UCSD-AML1 (cell line): Measurements from ENCODE around the gene ERCC4.

Experiments used
- DNase-seq: peaks from one replicate; lab custom pipeline; 2025; ENCODE audit not compliant: unreplicated experiment; lab: John Stamatoyannopoulos, UW

The ERCC4 gene

GRCh38 chr16:13909872-13910303 is 10.1 kb upstream of the ERCC4 start:
- no peak for DNase-seq

DNA sequence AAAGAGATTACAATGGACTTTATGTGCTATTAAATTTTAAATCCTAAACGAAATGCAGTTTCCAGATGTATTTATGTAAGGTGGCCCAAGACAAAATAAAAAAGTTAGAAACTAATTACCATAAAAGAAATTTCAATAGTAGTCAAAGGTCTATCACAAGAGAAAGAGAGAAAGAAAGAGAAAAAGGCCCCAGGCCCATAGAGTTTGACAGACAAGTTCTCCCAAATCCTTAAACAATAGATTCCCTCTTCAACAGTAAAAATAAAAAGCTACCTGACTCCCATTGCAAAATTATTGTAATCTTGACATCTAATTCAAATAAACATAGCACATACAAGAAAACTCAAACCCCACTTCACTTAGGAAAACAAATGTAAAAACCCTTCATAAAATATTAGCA is 8.6 kb upstream of the ERCC4 start:
- DNase-seq: no peak

DNA sequence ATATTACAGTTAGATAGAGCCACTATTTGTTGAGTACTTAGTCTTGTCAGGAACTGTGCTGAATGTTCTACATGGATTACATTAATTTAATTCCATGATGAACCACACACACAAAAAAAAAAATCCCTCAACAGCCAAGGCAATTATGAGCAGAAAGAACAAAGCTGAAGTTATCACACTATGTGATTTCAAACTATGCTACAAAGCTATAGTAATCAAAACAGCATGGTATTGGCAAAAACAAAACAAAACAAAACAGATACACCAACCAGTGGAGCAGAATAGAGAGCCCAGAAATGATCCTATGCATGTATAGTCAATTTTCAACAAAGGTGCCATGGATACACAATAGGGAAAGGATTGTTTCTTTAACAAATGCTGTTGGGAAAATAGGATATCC is 8.1 kb upstream of the ERCC4 start:
- no peak for DNase-seq

DNA sequence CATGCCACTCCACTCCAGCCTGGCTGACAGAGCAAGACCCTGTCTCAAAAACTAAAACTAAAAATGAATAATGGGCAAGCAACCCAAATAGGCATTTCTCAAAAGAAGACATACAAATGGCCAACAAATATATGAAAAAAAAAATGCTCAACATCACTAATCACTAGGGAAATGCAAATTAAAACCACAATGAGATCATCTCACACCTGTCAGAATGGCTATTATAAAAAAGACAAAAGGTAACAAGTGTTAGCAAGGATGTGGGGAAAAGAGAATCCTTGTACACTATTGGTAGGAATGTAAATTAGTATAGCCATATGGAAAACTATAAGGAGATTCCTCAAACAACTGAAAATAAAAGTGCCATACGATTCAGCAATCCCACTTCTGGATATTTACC is 7.1 kb upstream of the ERCC4 start:
- DNase-seq: no peak

DNA sequence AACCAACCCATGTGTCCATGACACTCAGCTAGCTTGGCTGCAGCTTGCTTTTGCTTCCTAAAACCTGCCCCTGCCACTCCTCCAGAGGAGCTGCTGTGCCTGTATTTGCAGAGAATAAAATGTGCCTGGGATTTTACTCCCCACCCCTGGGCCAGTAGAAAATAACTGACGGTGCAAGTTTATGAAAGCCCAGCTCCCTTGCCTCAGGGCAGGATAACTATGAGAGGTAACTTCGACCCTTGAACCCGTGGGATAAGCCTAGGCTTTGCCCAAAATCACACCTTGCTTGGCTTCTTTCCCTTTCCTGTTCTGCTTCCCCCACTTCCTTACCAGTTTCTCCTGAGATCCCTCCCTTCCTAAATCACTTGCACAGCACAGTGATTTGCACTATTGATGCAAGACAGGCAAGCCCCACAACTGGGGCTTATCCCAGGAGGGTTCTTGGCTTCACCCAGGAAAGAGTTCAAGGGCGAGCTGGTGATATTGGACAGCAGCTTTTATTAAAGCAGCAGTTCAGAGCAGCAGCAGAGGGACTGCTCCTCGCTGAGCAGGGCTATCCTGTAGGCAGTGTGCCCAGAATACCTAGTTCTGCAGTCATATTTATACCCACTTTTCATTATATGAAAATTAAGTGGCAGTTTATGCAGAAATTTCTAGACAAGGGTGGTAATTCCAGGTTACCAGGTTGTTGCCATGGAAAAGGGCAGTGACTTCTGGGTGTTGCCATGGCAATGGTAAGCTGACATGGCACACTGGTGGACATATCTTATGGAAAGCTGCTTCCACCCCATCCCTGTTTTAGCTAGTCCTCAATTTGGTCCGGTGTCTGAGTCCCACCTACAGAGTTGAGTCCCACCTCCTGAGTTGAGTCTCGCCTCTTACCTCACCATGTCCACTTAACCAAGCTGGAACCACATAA is 6.3 kb upstream of the ERCC4 start:
- no peak for DNase-seq

GRCh38 chr16:13915033-13915635 is 4.8 kb upstream of the ERCC4 start:
- no peak for DNase-seq

GRCh38 chr16:13919330-13919682 is 648 bp upstream of the ERCC4 start:
- DNase-seq: no peak

DNA sequence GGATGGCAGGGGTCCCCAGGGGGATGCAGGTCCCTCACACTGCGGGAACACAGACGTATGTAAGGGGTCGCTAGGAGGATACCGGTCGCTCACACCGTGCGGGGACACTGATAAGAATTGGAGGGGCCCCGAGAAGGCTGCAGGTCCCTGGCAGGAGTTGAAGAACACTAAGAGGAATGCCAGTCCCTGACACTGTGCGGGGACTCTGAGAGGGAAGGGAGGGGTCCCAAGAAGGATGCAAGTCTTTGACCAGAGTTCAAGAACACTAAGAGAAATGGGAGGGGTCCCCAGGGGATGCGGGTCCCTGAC is 510 bp downstream of the ERCC4 start:
- no peak for DNase-seq

GRCh38 chr16:13921328-13921727 is 1.4 kb downstream of the ERCC4 start:
- DNase-seq: no peak

DNA sequence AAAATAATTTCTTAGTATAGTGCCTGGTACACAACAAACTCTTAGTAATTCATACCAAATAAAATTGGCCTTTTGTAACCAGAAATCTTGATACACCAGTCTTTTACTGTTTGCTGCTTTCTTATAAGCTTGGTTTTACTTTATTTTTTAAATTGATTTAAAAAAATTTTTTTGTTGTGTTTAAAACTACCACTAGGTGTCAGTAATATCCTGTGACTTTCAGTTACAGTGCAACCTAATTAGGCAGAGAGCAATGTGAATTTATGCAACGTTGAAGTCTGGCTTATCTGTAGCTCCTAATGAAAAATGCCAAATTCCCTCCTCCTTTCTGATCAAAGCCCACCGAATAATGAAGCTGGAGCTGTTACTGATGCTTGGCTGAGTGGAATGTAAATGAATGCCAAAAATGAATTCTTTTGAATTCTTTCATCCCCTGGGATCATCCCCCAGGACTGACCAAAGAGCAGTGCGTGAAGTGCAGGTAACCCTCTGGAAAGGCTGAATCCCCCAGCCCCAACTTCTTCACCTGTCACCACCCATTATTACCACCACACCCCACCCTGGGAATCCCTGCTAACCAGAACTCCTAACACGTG is 3.8 kb downstream of the ERCC4 start:
- DNase-seq: no peak

DNA sequence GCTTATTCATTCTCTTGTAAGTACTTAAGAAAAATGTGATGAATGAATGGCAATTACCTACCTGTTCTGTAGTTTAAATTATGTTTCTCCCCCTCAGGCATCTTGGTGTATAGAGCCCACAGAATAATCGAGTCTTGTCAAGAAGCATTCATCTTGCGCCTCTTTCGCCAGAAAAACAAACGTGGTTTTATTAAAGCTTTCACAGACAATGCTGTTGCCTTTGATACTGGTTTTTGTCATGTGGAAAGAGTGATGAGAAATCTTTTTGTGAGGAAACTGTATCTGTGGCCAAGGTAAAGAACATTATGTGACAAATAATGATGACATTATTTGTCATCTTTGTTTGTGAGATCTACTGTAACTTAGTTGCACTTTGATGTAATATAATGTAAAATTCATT is 6.5 kb downstream of the ERCC4 start:
- DNase-seq: no peak

DNA sequence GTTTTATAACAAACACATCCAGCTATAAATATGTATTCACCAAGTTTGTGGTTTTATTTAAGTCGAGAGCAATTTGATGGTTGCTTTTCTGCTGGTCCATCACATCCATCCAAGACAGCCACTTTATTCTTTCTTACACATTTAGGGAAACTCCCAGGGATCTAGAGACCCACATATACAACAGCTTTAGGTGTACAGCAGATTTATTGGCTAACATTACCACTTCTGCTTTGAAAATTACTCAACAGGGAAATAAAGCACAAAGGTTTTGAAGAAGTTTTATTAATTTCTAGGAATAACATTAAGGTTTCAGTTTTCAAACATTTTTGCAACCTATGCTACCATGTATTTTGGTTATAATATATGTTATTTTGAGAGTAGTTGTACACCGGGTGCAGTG is 6.9 kb downstream of the ERCC4 start:
- DNase-seq: no peak

- no peak for DNase-seq
Observed at GRCh38 chr16:13928646-13929045, 8.7 kb downstream of the ERCC4 start.

DNA sequence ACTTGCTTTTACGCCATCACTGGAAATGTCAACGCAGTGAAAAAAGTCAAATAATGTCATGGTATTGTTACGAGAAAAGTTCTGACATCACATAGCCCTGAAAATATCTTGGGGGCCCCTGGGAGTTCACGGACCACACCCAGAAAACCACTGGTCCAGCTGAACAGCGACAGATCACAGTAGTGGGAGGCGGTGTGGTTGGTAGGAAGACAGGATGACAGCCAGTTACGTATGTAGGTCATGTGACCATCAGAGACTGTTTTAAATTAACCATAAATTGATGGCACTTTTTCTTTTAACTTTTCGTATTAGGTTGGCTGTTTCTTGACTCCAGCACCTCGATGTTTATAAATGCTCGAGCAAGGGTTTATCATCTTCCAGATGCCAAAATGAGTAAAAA is 11.9 kb downstream of the ERCC4 start:
- no peak for DNase-seq

- DNase-seq: no peak
Observed at GRCh38 chr16:13935408-13935807, 15.5 kb downstream of the ERCC4 start.

DNA sequence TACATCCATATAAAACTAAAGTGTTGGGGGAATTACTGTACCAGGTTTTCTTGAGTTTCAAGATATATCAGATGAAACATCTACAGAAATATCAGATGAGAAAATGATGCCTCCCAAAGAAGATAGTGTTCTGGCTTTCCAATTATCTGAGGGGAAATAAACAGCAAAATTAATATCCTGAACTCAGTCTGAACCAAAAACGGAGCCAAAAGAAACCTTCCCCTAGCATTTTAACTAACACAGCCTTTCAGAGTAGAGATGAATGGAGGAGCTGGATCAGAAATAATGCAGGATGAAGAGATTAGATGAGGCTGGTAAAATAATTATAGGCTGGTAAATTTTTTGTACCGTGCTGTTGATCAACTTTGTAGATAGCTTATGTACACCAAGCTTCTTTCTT is 16.2 kb downstream of the ERCC4 start:
- no peak for DNase-seq

- no peak for DNase-seq
Observed at GRCh38 chr16:13936596-13937081, 16.7 kb downstream of the ERCC4 start.

DNA sequence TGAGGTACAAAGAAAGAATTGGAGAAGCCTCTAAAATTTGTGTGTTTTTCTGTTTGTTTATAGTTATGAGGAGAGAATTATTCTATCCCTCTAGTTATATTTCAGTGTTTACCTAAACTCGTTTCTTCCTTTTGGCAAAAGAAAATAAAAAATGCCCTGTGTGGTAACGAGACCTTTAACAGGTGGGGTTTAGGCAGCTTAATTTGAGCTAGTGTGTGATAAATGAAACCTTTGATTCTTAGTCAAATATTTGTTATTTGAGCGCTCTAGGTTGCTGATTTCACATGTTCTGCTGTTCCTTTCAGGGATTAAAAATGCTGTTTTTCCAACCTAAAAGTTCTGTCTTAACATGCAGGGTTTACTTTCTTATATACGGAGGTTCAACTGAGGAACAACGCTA is 17.5 kb downstream of the ERCC4 start:
- no peak for DNase-seq

GRCh38 chr16:13938480-13938879 is 18.5 kb downstream of the ERCC4 start:
- DNase-seq: no peak

DNA sequence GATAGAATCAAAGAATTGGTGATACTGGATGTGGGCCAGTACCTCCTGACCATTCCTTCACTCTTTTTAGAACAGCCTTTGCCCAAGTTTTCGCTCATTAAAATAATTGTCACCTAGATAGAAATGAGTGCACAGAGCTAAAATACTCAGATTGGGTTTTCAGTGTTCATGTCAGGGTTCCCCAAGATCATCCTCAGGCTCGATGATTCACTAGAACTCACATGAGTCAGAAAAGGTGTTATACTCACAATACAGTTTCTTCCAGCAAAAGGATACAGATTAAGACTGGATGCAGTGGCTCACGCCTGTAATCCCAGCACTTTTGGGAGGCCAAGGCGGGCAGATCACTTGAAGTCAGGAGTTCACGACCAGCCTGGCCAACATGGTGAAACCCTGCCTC is 19.9 kb downstream of the ERCC4 start:
- DNase-seq: no peak

GRCh38 chr16:13940397-13940933 is 20.5 kb downstream of the ERCC4 start:
- no peak for DNase-seq

DNA sequence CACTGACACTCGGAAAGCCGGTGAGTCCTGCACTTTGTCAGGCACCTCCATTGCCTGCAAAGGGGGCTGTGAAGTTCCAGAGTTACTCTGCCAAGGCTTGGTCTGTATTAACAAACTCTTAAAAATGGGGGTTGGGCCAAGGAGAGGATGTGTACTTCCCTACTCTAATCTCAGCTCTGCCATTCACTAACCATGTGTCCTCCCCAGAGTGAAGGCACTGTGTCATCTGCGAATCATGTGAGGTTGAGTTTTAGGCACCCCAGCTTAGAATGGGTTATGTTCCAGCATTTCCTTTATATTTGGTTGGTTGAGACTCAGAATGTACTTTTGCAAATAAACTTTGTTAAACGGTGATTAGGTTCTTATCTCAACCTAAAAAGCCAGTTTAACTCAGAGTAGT is 24.9 kb downstream of the ERCC4 start:
- no peak for DNase-seq
